ENCODE data around the gene LY6G6D.

The LY6G6D gene

DNA sequence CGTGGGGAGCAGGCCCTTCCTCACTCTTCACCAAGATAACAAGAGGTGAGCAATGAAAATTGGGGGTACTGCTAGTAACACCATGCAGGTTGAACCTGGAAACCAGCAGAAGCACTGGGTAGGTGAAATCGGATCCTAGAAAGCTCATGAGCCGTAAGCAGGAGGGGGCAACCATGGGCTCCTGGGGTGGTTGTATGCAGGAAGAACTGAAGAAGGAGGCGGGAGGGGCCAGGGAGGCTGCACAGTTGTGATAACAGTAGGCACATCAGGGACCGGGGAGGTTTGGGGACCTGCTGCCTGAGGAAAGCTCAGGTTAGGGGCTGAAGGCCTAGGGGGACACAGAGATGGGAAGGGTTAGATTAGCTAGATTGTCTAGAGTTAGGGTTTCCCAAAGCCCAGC is 28.7 kb upstream of the LY6G6D start:
- DNase-seq: no peak
- Histone ChIP-seq H3K27ac (no peak overlapping the region), H3K27me3 (replicated peaks) (no peaks in the 10 kb centered on the region), H3K4me3 (ENCODE audit: low read depth, low read length) (no peak overlapping the region), H3K36me3 (replicated peaks) (peaks cover 52% of the 10 kb centered on the region)
- in situ Hi-C loops (cut with HindIII; ENCODE audit: low pct_ligation_motif_present, low sequenced_read_pairs): no loop called here
- TF ChIP-seq, protein P1, sequence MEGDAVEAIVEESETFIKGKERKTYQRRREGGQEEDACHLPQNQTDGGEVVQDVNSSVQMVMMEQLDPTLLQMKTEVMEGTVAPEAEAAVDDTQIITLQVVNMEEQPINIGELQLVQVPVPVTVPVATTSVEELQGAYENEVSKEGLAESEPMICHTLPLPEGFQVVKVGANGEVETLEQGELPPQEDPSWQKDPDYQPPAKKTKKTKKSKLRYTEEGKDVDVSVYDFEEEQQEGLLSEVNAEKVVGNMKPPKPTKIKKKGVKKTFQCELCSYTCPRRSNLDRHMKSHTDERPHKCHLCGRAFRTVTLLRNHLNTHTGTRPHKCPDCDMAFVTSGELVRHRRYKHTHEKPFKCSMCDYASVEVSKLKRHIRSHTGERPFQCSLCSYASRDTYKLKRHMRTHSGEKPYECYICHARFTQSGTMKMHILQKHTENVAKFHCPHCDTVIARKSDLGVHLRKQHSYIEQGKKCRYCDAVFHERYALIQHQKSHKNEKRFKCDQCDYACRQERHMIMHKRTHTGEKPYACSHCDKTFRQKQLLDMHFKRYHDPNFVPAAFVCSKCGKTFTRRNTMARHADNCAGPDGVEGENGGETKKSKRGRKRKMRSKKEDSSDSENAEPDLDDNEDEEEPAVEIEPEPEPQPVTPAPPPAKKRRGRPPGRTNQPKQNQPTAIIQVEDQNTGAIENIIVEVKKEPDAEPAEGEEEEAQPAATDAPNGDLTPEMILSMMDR (IDR thresholded peaks at IDR 0.05; ENCODE audit: low read depth, low read length, missing control alignments): no peak

DNA sequence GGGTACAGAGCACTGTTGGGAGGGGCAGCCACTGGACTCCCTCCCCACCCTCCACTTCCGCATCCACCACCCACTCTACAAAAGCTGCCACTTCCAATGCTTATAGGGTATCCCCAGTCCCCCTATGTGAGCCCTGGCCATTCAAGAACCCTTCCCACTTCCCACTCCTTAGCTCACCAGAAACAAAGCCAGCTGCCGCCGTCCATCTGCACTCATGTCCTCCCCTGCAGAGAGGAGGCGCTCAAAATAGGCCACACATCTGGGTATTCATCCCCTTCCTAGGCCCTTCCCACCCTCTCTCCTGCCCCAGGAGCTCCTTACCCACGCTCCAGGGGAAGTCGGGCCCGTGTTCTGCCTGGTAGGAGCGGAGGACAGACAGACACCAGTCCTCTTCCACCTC is 27.8 kb upstream of the LY6G6D start:
- TF ChIP-seq, protein P1 (IDR thresholded peaks at IDR 0.05; ENCODE audit: low read depth, low read length, missing control alignments): no peak
- no peak overlapping the region for H3K4me3 ChIP-seq (ENCODE audit: low read depth, low read length)
- in situ Hi-C loops (cut with HindIII; ENCODE audit: low pct_ligation_motif_present, low sequenced_read_pairs): no loop called here
- H3K36me3 ChIP-seq (replicated peaks): peaks cover 57% of the 10 kb centered on the region
- H3K27ac ChIP-seq: no peak overlapping the region
- H3K27me3 ChIP-seq (replicated peaks): no peaks in the 10 kb centered on the region
- no peak for DNase-seq

DNA sequence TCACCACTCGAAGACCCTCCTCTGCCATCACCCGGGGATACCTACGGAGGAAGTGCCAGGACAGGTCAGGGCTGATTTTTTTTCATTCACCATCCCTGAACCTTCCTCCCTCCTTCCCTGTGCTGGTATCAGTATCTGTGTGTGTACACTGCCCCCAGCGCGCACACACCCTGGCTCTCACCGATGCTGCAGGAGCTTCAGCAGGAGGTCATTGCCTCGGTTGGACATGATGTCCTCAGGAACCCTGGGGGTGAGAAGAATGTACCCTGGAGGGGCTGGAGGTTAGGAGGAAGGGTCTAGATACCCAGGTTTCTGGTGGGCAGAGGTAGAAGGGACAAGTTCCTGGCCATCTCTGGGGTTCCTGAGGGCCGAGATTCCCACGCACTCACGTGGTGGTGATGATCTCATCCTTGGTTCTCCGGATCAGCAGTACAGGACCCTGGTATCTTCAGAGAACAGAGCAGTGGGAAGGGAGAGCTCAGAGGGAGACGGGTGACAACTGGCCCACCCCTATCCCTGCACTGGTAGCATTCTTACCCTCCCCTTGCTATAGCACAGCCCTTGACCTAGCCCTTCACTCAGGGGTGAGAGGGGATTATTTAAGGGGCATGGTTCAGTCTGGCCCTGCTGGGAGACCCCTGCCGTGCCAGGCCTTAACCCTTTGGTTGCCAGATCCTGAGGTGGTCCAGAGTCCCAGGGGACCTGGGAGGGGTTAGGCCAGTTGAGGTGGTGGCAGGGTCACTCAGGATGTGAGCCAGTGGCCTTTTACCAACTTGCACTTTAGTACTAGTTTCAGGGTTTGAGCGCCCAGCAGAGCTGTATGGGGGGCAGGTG is 27.1 kb upstream of the LY6G6D start:
- TF ChIP-seq, protein P1 (IDR thresholded peaks at IDR 0.05; ENCODE audit: low read depth, low read length, missing control alignments): no peak
- in situ Hi-C loops (cut with HindIII; ENCODE audit: low pct_ligation_motif_present, low sequenced_read_pairs): no loop called here

DNA sequence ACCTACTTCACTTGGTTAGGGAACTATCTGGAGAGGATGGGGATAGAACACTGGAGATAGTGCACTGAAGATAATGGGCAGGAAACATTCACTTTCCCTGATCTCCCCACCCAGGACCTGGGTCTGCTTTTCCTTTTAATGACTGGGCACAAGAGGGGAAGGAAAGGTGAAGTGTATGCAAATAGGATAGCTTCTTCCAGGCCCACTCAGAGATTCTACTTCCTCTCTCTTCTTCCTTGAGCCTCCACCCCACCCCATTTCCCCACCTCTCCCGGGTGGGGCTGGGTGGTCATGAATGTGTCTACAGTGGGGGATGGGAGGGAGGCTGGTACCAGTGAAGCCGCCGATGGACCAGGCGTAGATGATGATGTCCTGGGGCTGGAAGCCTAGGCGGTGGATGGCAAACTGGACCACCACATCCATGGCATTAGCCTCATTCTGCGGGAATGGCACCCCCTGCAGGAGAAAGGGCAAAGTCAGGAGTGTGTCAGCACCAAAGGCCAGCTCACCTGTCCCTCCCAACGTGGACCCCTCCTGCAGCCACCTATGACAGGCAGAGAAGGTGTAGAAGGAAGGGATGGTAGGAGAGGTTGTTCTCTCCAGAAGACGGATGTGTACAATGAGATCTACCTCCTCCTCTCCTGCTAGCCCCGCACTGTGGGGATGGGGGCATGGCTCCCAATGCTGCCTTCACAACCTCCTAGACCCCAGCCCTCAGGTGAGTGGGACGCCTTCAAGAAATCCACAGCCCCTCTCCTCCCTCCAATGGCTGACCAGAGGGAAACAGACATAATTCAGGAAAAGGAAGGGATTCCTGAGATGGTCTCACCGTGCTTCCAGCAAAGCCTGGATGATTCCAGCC is 25.7 kb upstream of the LY6G6D start:
- TF ChIP-seq, protein P1 (IDR thresholded peaks at IDR 0.05; ENCODE audit: low read depth, low read length, missing control alignments): peak; percentile 69
- DNase-seq: no peak
- in situ Hi-C loops (cut with HindIII; ENCODE audit: low pct_ligation_motif_present, low sequenced_read_pairs): no loop called here
- no peak overlapping the region for H3K27ac ChIP-seq
- peaks cover 67% of the 10 kb centered on the region for H3K36me3 ChIP-seq (replicated peaks)
- no peaks in the 10 kb centered on the region for H3K27me3 ChIP-seq (replicated peaks)
- no peak overlapping the region for H3K4me3 ChIP-seq (ENCODE audit: low read depth, low read length)

More for the DNA sequence above, 27.1 kb upstream of the LY6G6D start:
- H3K4me3 ChIP-seq (ENCODE audit: low read depth, low read length): no peak overlapping the region
- peaks cover 60% of the 10 kb centered on the region for H3K36me3 ChIP-seq (replicated peaks)
- no peak for DNase-seq
- H3K27ac ChIP-seq: no peak overlapping the region
- no peaks in the 10 kb centered on the region for H3K27me3 ChIP-seq (replicated peaks)

DNA sequence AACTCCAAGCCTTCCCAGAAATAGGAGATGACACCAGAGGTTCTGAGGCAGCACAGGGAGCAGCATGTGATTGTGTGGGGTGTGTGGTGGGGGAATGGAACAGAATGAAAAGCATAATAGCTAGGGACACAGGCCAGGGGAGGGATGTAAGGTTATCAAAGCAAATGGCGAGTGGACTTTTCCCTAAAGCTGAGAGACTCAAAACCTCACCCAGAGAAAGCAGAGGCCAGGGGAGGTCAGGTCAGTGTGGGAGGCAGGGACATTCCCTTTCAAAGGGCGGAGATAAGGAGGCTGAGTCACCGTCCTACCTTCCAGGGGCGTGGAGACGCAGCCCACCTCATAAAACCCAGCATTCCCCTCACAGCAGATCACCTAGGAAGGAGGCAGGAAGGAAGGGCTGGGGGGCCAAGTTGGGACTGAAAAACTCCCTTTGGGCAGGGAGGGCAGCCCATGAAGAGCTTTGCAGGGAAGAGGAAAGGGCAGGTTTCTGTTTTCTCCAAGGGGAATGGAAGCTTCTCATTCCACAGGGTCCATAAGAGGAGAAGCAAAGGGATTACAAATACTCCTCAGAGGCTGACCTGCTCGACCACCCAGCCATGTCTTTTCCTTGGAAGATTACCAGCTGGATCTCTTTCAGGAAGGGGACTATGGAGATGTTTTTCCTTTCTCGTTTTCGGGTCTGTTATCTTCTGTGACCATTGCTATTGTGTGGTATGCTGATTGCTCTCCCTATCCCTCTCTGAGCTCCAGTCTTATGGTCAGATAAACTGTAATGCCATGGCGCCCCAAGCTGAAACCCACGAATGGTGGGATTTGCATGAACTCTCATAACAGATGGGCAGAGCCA is 24.7 kb upstream of the LY6G6D start:
- peaks cover 73% of the 10 kb centered on the region for H3K36me3 ChIP-seq (replicated peaks)
- TF ChIP-seq, protein P1 (IDR thresholded peaks at IDR 0.05; ENCODE audit: low read depth, low read length, missing control alignments): no peak
- DNase-seq: no peak
- in situ Hi-C loops (cut with HindIII; ENCODE audit: low pct_ligation_motif_present, low sequenced_read_pairs): no loop called here
- H3K27ac ChIP-seq: no peak overlapping the region
- no peaks in the 10 kb centered on the region for H3K27me3 ChIP-seq (replicated peaks)
- H3K4me3 ChIP-seq (ENCODE audit: low read depth, low read length): no peak overlapping the region

All from brain microvascular endothelial cell (primary cell).